Iris pigment epithelial cell (primary cell): ENCODE data around the gene P3H3.

Experiments
- DNase-seq: peaks from one replicate; pipeline ENCODE4 v3.0.0-alpha.2; 2011; ENCODE audit warnings: low read depth

The P3H3 gene

GRCh38 chr12:6827982-6828780 is at the start of gene P3H3:
Gene P3H3 (plus strand): TSS chr12:6828407. CDS start chr12:6828441, 34 bp downstream.
- peak; percentile 38 for DNase-seq

- peak; percentile 87 for DNase-seq
These were observed 49.3 kb upstream of the P3H3 start for GRCh38 chr12:6778574-6779550.

GRCh38 chr12:6779708-6780432 is 48.3 kb upstream of the P3H3 start:
- no peak for DNase-seq

- DNase-seq = no peak
These were observed 47.6 kb upstream of the P3H3 start for GRCh38 chr12:6780573-6780972.

GRCh38 chr12:6782119-6782518 is 46.1 kb upstream of the P3H3 start:
- no peak for DNase-seq

- no peak for DNase-seq
These were observed 45.2 kb upstream of the P3H3 start for GRCh38 chr12:6782850-6783566.

GRCh38 chr12:6783828-6784227 is 44.4 kb upstream of the P3H3 start:
- no peak for DNase-seq

GRCh38 chr12:6784296-6784695 is 43.9 kb upstream of the P3H3 start:
- DNase-seq = no peak

- no peak for DNase-seq
These were observed 43.4 kb upstream of the P3H3 start for GRCh38 chr12:6784761-6785160.

- DNase-seq = no peak
These were observed 41.7 kb upstream of the P3H3 start for GRCh38 chr12:6786416-6787094.

- DNase-seq = no peak
These were observed 40.9 kb upstream of the P3H3 start for GRCh38 chr12:6787309-6787708.

GRCh38 chr12:6788972-6789924 is 39.0 kb upstream of the P3H3 start, which contains the start of gene CD4:
Gene CD4 (plus strand): TSS chr12:6789528. CDS start chr12:6800139, 10,611 bp downstream.
- DNase-seq = no peak

GRCh38 chr12:6790496-6791150 is 37.6 kb upstream of the P3H3 start:
- DNase-seq = no peak

GRCh38 chr12:6791931-6792520 is 36.2 kb upstream of the P3H3 start:
- no peak for DNase-seq

- no peak for DNase-seq
These were observed 35.5 kb upstream of the P3H3 start for GRCh38 chr12:6792522-6793201.

GRCh38 chr12:6795088-6795487 is 33.1 kb upstream of the P3H3 start:
- no peak for DNase-seq

GRCh38 chr12:6796576-6796975 is 31.6 kb upstream of the P3H3 start:
- DNase-seq = no peak

- DNase-seq = no peak
These were observed 29.1 kb upstream of the P3H3 start for GRCh38 chr12:6799147-6799546.
